Gastroesophageal sphincter (tissue), 4 donors: ENCODE measurements around the gene TREH. TPM values are rescaled to one million over a fixed set of nuclear protein-coding genes. Genes with fewer than 3 reads are reported as not detected.

ENCODE experiments used
- ATAC-seq: fragments of 150-250 bp; one replicate; pipeline ENCODE4 v1.9.1; 2016; ENCODE audit warnings: mild to moderate bottlenecking, moderate library complexity
- H3K27ac ChIP-seq, 4 donors: fragments of 200-600 bp; sonication (generic) in 3 of 4; 1 replicate in 3 of 4; 2 replicates in 1 of 4; pipeline ENCODE4 v1.5.1; 2016 to 2019
- H3K27me3 ChIP-seq: fragments of 200-600 bp; sonication (generic); one replicate; pipeline ENCODE4 v1.5.1; 2019
- H3K36me3 ChIP-seq, 2 donors: fragments of 200-600 bp; sonication (generic); one replicate each; pipeline ENCODE4 v1.5.1; 2019; ENCODE audit warnings: control low read depth in 1 of 2
- H3K4me1 ChIP-seq, 3 donors: fragments of 200-600 bp; sonication (generic); 1 replicate in 2 of 3; 2 replicates in 1 of 3; pipeline ENCODE4 v1.5.1; 2016 to 2019; ENCODE audit warnings: control low read depth in 2 of 3
- H3K4me3 ChIP-seq, 2 donors: fragments of 200-600 bp; sonication (generic); one replicate each; pipeline ENCODE4 v1.5.1; 2019; ENCODE audit warnings: mild to moderate bottlenecking in 1 of 2, moderate library complexity in 1 of 2
- H3K9me3 ChIP-seq, 3 donors: fragments of 200-600 bp; sonication (generic); one replicate each; pipeline ENCODE4 v1.5.1; 2017 to 2019; ENCODE audit warnings: control low read depth in 2 of 3
- CTCF ChIP-seq, 4 experiments: fragments of 200-600 bp in 2 of 4; fragments of 450-650 bp in 2 of 4; sonication (generic) in 1 of 4; IDR thresholded peaks; one replicate each; pipeline ENCODE4 v1.5.1; 2017 to 2019; ENCODE audit warnings: antibody characterized with exemption in 4 of 4, mild to moderate bottlenecking in 2 of 4, moderate library complexity in 2 of 4
- EP300 ChIP-seq: sonication (generic); formaldehyde crosslinking; IDR thresholded peaks from one replicate; pipeline ENCODE4 v1.6.1; 2017; ENCODE audit warnings: antibody characterized with exemption, mild to moderate bottlenecking
- POLR2A ChIP-seq, 2 donors: fragments of 450-650 bp; IDR thresholded peaks; one replicate each; pipeline ENCODE4 v1.6.1; 2017; ENCODE audit warnings: antibody characterized with exemption in 2 of 2, mild to moderate bottlenecking in 2 of 2, moderate library complexity in 1 of 2
- POLR2AphosphoS5 ChIP-seq: sonication (generic); formaldehyde crosslinking; IDR thresholded peaks from one replicate; pipeline ENCODE4 v1.6.1; 2017; ENCODE audit warnings: antibody characterized with exemption
- WGBS, 2 donors: methylation state at CpG; one replicate each; pipeline ENCODE4 v1.1.5; 2018; ENCODE audit warnings: low coverage in 1 of 2; 5-methylcytosine and 5-hydroxymethylcytosine counted together
- total RNA-seq, 4 donors: library from RNA; depleted of rRNA; stranded (reverse); fragments of >200 nt; gene quantifications; one replicate each; pipeline ENCODE4 v1.1.0, GENCODE V29; 2016

The TREH gene
- total RNA-seq, 4 donors from 2014 or later: not detected

- H3K4me3 ChIP-seq: peak overlapping the region; percentile 34 to 51
- TF ChIP-seq POLR2A (IDR thresholded peaks at IDR 0.05) (no peak), CTCF (IDR thresholded peaks at IDR 0.05) (peak in 3 of 4 experiments; percentile 22 to 67 (median 30)), EP300 (no peak), POLR2AphosphoS5 (peak; percentile 62)
- 0 to 10% methylated on average over 1 to 9 of the region's 41 CpGs for WGBS, 2 donors
- no peaks in the 10 kb centered on the region for H3K9me3 ChIP-seq
- H3K27ac ChIP-seq: peak overlapping the region; percentile 69 to 90 (median 85)
- peaks cover 4 to 85% (median 27%) of the 10 kb centered on the region in 3 donors for H3K4me1 ChIP-seq
- no peaks in the 10 kb centered on the region for H3K27me3 ChIP-seq
- peaks cover 0 to 76% of the 10 kb centered on the region in 2 donors for H3K36me3 ChIP-seq
- ATAC-seq: peak; percentile 94
These were observed 44.8 kb downstream of the TREH start for GRCh38 chr11:118634431-118635236.

- H3K4me1 ChIP-seq: peaks cover 4 to 92% (median 27%) of the 10 kb centered on the region in 3 donors
- H3K36me3 ChIP-seq: peaks cover 0 to 76% of the 10 kb centered on the region in 2 donors
- peak overlapping the region; percentile 58 to 90 (median 85) for H3K27ac ChIP-seq
- no peak for ATAC-seq
- 18% methylated on average over 3 of the region's 4 CpGs; no CpG with 5 or more reads in 1 of the 2 donors for WGBS, 2 donors
- H3K4me3 ChIP-seq: peak overlapping the region in 1 of 2 donors; percentile 51
- H3K9me3 ChIP-seq: no peaks in the 10 kb centered on the region
- no peaks in the 10 kb centered on the region for H3K27me3 ChIP-seq
- TF ChIP-seq EP300: no peak
- no peak for TF ChIP-seq POLR2AphosphoS5
- TF ChIP-seq POLR2A (IDR thresholded peaks at IDR 0.05): no peak
- no peak for TF ChIP-seq CTCF (IDR thresholded peaks at IDR 0.05)
These were observed 45.5 kb downstream of the TREH start for GRCh38 chr11:118633979-118634378.

- WGBS, 2 donors: no CpG with 5 or more reads among the region's 1 CpG
- H3K27me3 ChIP-seq: no peaks in the 10 kb centered on the region
- H3K36me3 ChIP-seq: peaks cover 0 to 78% of the 10 kb centered on the region in 2 donors
- no peaks in the 10 kb centered on the region for H3K9me3 ChIP-seq
- ATAC-seq: no peak
- no peak overlapping the region for H3K4me3 ChIP-seq
- peaks cover 4 to 98% (median 27%) of the 10 kb centered on the region in 3 donors for H3K4me1 ChIP-seq
- TF ChIP-seq POLR2AphosphoS5: no peak
- no peak for TF ChIP-seq CTCF (IDR thresholded peaks at IDR 0.05)
- no peak for TF ChIP-seq POLR2A (IDR thresholded peaks at IDR 0.05)
- no peak for TF ChIP-seq EP300
- H3K27ac ChIP-seq: peak overlapping the region in 3 of 4 donors; percentile 81 to 90 (median 89)
These were observed 46.1 kb downstream of the TREH start for GRCh38 chr11:118633319-118633690.

- peaks cover 4 to 100% (median 27%) of the 10 kb centered on the region in 3 donors for H3K4me1 ChIP-seq
- no peaks in the 10 kb centered on the region for H3K27me3 ChIP-seq
- TF ChIP-seq POLR2AphosphoS5: no peak
- no peak for TF ChIP-seq EP300
- no peak for TF ChIP-seq CTCF (IDR thresholded peaks at IDR 0.05)
- TF ChIP-seq POLR2A (IDR thresholded peaks at IDR 0.05): no peak
- H3K36me3 ChIP-seq: peaks cover 0 to 78% of the 10 kb centered on the region in 2 donors
- 59 to 78% methylated on average over 4 to 6 of the region's 9 CpGs for WGBS, 2 donors
- H3K27ac ChIP-seq: peak overlapping the region in 2 of 4 donors; percentile 81 to 89
- no peak for ATAC-seq
- no peak overlapping the region for H3K4me3 ChIP-seq
- H3K9me3 ChIP-seq: no peaks in the 10 kb centered on the region
These were observed 46.7 kb downstream of the TREH start for GRCh38 chr11:118632577-118633318.
